ENCODE results near the gene INSYN2B. TPM values are rescaled to one million over a fixed set of nuclear protein-coding genes. Genes with fewer than 3 reads are reported as not detected.

INSYN2B gene
- total RNA-seq, 1 experiment from 2014 or later, result not detected

- Histone ChIP-seq H3K4me3 (replicated peaks in 1 of 2; ENCODE audit: low read depth in 1 of 2, low read length in 2 of 2) (no peak overlapping the region), H3K36me3 (ENCODE audit: control insufficient read depth in 1 of 2, insufficient read depth in 2 of 2, low read length in 2 of 2) (no peaks in the 10 kb centered on the region), H3K79me2 (ENCODE audit: insufficient read depth, low read length) (no peaks in the 10 kb centered on the region), H3K27ac (ENCODE audit: low read depth, low read length) (no peak overlapping the region), H3K9me2 (ENCODE audit: insufficient read depth) (no peaks in the 10 kb centered on the region), H2AFZ (ENCODE audit: low read depth, low read length, poor library complexity, severe bottlenecking) (no peak overlapping the region), H3K27me3 (ENCODE audit: insufficient read depth, low read length) (peaks cover 24% of the 10 kb centered on the region), H3K9me3 (ENCODE audit: control insufficient read depth in 1 of 2, insufficient read depth in 1 of 2, low read depth in 1 of 2, low read length in 2 of 2) (no peaks in the 10 kb centered on the region), H3K9ac (ENCODE audit: low read length) (no peak overlapping the region), H3K4me1 (ENCODE audit: control insufficient read depth in 1 of 2, insufficient read depth in 2 of 2, low read length in 2 of 2) (no peaks in the 10 kb centered on the region), H4K20me1 (ENCODE audit: insufficient read depth) (no peaks in the 10 kb centered on the region), H3K4me2 (ENCODE audit: low read length) (no peak overlapping the region)
- CTCF ChIA-PET, result no interaction called here
- intact Hi-C loops (cut with micrococcal nuclease), result no loop called here
- BruUV-seq (replicated peaks), result no TSS peak
- no peak for DNase-seq (ENCODE audit: low read depth, low spot score)
- ATAC-seq, result no peak
- TF ChIP-seq EZH2phosphoT487 (IDR thresholded peaks at IDR 0.05; ENCODE audit: borderline replicate concordance), result no peak
- POLR2A ChIA-PET, result no interaction called here
- RAD21 ChIA-PET (ENCODE audit: low non-redundant PET in 1 of 2, low total read pairs in 2 of 2, uncharacterized antibody in 2 of 2, unreplicated experiment in 2 of 2), result no interaction called here
These were observed 57.8 kb downstream of the INSYN2B start for GRCh38 chr5:169922474-169922873.

GRCh38 chr5:169921949-169922348 is 58.3 kb downstream of the INSYN2B start:
- Histone ChIP-seq H3K4me3 (replicated peaks in 1 of 2; ENCODE audit: low read depth in 1 of 2, low read length in 2 of 2) (no peak overlapping the region), H4K20me1 (ENCODE audit: insufficient read depth) (no peaks in the 10 kb centered on the region), H3K9me3 (ENCODE audit: control insufficient read depth in 1 of 2, insufficient read depth in 1 of 2, low read depth in 1 of 2, low read length in 2 of 2) (no peaks in the 10 kb centered on the region), H3K4me2 (ENCODE audit: low read length) (no peak overlapping the region), H2AFZ (ENCODE audit: low read depth, low read length, poor library complexity, severe bottlenecking) (no peak overlapping the region), H3K79me2 (ENCODE audit: insufficient read depth, low read length) (no peaks in the 10 kb centered on the region), H3K9me2 (ENCODE audit: insufficient read depth) (no peaks in the 10 kb centered on the region), H3K4me1 (ENCODE audit: control insufficient read depth in 1 of 2, insufficient read depth in 2 of 2, low read length in 2 of 2) (no peaks in the 10 kb centered on the region), H3K9ac (ENCODE audit: low read length) (no peak overlapping the region), H3K27ac (ENCODE audit: low read depth, low read length) (no peak overlapping the region), H3K27me3 (ENCODE audit: insufficient read depth, low read length) (peaks cover 24% of the 10 kb centered on the region), H3K36me3 (ENCODE audit: control insufficient read depth in 1 of 2, insufficient read depth in 2 of 2, low read length in 2 of 2) (no peaks in the 10 kb centered on the region)
- POLR2A ChIA-PET, result no interaction called here
- ATAC-seq (no peak), DNase-seq (ENCODE audit: low read depth, low spot score) (no peak)
- intact Hi-C loops (cut with micrococcal nuclease), result no loop called here
- TF ChIP-seq ELF1 (IDR thresholded peaks at IDR 0.05; ENCODE audit: borderline replicate concordance, low read depth) (no peak), ATF3 (IDR thresholded peaks at IDR 0.05) (no peak), SRF (IDR thresholded peaks at IDR 0.05; ENCODE audit: low read depth) (no peak), FOSL1 (IDR thresholded peaks at IDR 0.05; ENCODE audit: low read depth) (no peak), POLR2A (IDR thresholded peaks at IDR 0.05; ENCODE audit: borderline replicate concordance, extremely low read depth, insufficient read depth, insufficient read length) (no peak), ZNF274 (IDR thresholded peaks at IDR 0.05; ENCODE audit: low read depth, low read length) (no peak), JUND (IDR thresholded peaks at IDR 0.05) (no peak), CEBPB (IDR thresholded peaks at IDR 0.05; ENCODE audit: low read depth) (no peak), SIN3A (IDR thresholded peaks at IDR 0.05; ENCODE audit: low read depth) (no peak)
- RAD21 ChIA-PET (ENCODE audit: low non-redundant PET in 1 of 2, low total read pairs in 2 of 2, uncharacterized antibody in 2 of 2, unreplicated experiment in 2 of 2), result no interaction called here
- BruUV-seq (replicated peaks), result no TSS peak
- CTCF ChIA-PET, result no interaction called here
